GM18511 (cell line): ENCODE data around the gene KREMEN1.

ENCODE experiments used
- ATAC-seq: cut with Tn5 transposase; IDR thresholded peaks from one replicate; pipeline ENCODE4 v1.9.1; 2021; ENCODE audit warnings: mild to moderate bottlenecking, moderate library complexity; ENCODE audit not compliant: unreplicated experiment

The KREMEN1 gene

GRCh38 chr22:29175312-29175835 is 102.5 kb downstream of the KREMEN1 start:
- no peak for ATAC-seq

GRCh38 chr22:29183971-29184848 is 111.4 kb downstream of the KREMEN1 start:
- ATAC-seq: no peak

GRCh38 chr22:29184849-29185490 is 112.1 kb downstream of the KREMEN1 start:
- ATAC-seq: no peak

GRCh38 chr22:29186302-29186701 is 113.5 kb downstream of the KREMEN1 start:
- ATAC-seq: no peak

GRCh38 chr22:29187831-29188230 is 115.0 kb downstream of the KREMEN1 start:
- no peak for ATAC-seq

GRCh38 chr22:29190051-29190450 is 117.2 kb downstream of the KREMEN1 start:
- no peak for ATAC-seq

- no peak for ATAC-seq
These were observed 118.1 kb downstream of the KREMEN1 start for GRCh38 chr22:29190918-29191317.

- no peak for ATAC-seq
These were observed 120.2 kb downstream of the KREMEN1 start for GRCh38 chr22:29193021-29193420.

GRCh38 chr22:29194184-29194583 is 121.3 kb downstream of the KREMEN1 start:
- ATAC-seq: no peak

GRCh38 chr22:29195118-29195963 is 122.5 kb downstream of the KREMEN1 start:
- ATAC-seq: no peak

GRCh38 chr22:29195964-29196666 is 123.3 kb downstream of the KREMEN1 start:
- no peak for ATAC-seq

- no peak for ATAC-seq
These were observed 124.3 kb downstream of the KREMEN1 start for GRCh38 chr22:29197096-29197495.

- ATAC-seq: no peak
These were observed 125.4 kb downstream of the KREMEN1 start for GRCh38 chr22:29198240-29198639.

- ATAC-seq: no peak
These were observed 127.0 kb downstream of the KREMEN1 start for GRCh38 chr22:29199702-29200400.

GRCh38 chr22:29200901-29201300 is 128.1 kb downstream of the KREMEN1 start:
- no peak for ATAC-seq

GRCh38 chr22:29201782-29202181 is 128.9 kb downstream of the KREMEN1 start:
- ATAC-seq: no peak

- peak; percentile 80 for ATAC-seq
These were observed 129.7 kb downstream of the KREMEN1 start for GRCh38 chr22:29202212-29203192.
